ENCODE measurements around the gene GAS7.

DNA sequence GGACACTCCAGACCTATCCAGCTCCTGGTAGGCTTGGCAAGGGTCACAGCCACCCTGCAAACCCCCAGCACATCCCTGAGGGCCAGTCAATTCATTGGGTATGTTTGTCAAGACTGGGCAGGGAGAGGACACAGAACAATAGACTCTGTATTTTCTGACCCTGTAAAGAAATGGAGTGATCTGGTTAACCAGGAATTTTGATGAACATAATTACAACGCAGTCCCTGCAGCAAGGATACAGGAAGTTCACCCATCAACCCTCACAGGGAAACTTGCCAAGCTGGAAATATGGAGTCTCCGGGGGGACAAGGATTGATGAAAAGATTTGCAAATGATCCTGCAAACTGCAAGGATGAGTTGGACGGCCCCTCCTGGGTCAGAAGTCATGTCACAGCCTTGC, 167.3 kb downstream of the GAS7 start:
- TF ChIP-seq, protein P1, sequence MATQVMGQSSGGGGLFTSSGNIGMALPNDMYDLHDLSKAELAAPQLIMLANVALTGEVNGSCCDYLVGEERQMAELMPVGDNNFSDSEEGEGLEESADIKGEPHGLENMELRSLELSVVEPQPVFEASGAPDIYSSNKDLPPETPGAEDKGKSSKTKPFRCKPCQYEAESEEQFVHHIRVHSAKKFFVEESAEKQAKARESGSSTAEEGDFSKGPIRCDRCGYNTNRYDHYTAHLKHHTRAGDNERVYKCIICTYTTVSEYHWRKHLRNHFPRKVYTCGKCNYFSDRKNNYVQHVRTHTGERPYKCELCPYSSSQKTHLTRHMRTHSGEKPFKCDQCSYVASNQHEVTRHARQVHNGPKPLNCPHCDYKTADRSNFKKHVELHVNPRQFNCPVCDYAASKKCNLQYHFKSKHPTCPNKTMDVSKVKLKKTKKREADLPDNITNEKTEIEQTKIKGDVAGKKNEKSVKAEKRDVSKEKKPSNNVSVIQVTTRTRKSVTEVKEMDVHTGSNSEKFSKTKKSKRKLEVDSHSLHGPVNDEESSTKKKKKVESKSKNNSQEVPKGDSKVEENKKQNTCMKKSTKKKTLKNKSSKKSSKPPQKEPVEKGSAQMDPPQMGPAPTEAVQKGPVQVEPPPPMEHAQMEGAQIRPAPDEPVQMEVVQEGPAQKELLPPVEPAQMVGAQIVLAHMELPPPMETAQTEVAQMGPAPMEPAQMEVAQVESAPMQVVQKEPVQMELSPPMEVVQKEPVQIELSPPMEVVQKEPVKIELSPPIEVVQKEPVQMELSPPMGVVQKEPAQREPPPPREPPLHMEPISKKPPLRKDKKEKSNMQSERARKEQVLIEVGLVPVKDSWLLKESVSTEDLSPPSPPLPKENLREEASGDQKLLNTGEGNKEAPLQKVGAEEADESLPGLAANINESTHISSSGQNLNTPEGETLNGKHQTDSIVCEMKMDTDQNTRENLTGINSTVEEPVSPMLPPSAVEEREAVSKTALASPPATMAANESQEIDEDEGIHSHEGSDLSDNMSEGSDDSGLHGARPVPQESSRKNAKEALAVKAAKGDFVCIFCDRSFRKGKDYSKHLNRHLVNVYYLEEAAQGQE (IDR thresholded peaks at IDR 0.05; ENCODE audit: unreplicated experiment), result no peak
- TF ChIP-seq, protein P2, sequence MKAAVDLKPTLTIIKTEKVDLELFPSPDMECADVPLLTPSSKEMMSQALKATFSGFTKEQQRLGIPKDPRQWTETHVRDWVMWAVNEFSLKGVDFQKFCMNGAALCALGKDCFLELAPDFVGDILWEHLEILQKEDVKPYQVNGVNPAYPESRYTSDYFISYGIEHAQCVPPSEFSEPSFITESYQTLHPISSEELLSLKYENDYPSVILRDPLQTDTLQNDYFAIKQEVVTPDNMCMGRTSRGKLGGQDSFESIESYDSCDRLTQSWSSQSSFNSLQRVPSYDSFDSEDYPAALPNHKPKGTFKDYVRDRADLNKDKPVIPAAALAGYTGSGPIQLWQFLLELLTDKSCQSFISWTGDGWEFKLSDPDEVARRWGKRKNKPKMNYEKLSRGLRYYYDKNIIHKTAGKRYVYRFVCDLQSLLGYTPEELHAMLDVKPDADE (IDR thresholded peaks at IDR 0.05), result no peak
- TF ChIP-seq, protein P3, sequence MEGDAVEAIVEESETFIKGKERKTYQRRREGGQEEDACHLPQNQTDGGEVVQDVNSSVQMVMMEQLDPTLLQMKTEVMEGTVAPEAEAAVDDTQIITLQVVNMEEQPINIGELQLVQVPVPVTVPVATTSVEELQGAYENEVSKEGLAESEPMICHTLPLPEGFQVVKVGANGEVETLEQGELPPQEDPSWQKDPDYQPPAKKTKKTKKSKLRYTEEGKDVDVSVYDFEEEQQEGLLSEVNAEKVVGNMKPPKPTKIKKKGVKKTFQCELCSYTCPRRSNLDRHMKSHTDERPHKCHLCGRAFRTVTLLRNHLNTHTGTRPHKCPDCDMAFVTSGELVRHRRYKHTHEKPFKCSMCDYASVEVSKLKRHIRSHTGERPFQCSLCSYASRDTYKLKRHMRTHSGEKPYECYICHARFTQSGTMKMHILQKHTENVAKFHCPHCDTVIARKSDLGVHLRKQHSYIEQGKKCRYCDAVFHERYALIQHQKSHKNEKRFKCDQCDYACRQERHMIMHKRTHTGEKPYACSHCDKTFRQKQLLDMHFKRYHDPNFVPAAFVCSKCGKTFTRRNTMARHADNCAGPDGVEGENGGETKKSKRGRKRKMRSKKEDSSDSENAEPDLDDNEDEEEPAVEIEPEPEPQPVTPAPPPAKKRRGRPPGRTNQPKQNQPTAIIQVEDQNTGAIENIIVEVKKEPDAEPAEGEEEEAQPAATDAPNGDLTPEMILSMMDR (conservative IDR thresholded peaks at IDR 0.05; ENCODE audit: low read depth in 2 of 2), result no peak
- TF ChIP-seq POLR2AphosphoS5 (IDR thresholded peaks at IDR 0.05; ENCODE audit: low read depth) (no peak), EZH2 (IDR thresholded peaks at IDR 0.05; ENCODE audit: low read depth, unreplicated experiment) (no peak)
